Hypothalamus (tissue), 51 donors: Measurements from ENCODE around the gene LMOD2.

Experiments
- DNase-seq, 51 donors: peaks; one replicate each; lab custom pipeline; 2025; lab: John Stamatoyannopoulos, UW

Gene LMOD2

DNA sequence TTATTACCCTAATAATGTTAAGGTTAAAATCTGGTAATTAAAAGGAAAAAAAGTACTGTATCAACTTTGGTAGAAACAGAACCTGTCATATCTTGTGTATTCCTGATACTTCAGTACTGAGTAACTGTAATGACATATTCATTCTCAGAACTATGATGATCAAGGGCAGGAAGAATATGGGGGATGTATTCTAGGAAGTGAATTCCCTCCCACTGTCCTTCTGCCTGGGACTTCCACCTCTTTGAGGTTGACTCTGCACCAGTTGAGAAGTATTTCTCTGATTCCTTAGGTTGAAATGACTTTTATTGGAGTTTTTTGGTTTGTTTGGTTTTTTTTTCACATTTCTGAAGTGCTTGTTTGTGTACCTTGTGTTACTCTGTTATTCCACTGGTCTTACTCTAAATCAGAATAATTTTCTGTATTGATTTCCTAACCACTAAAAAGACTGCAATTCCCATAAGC lies 56.2 kb downstream of the LMOD2 start:
- no peak for DNase-seq

GRCh38 chr7:123712619-123713018 lies 57.0 kb downstream of the LMOD2 start:
- no peak for DNase-seq
